Epidermal melanocyte (primary cell): ENCODE measurements around the gene PRKAR1B.

ENCODE experiments used
- DNase-seq: peaks from one replicate; pipeline ENCODE4 v3.0.0; 2011; ENCODE audit warnings: low spot score; ENCODE audit not compliant: insufficient read length

The PRKAR1B gene

GRCh38 chr7:522071-522950 lies 204.8 kb downstream of the PRKAR1B start:
- no peak for DNase-seq

GRCh38 chr7:521221-522070 lies 205.6 kb downstream of the PRKAR1B start:
- DNase-seq = no peak

DNA sequence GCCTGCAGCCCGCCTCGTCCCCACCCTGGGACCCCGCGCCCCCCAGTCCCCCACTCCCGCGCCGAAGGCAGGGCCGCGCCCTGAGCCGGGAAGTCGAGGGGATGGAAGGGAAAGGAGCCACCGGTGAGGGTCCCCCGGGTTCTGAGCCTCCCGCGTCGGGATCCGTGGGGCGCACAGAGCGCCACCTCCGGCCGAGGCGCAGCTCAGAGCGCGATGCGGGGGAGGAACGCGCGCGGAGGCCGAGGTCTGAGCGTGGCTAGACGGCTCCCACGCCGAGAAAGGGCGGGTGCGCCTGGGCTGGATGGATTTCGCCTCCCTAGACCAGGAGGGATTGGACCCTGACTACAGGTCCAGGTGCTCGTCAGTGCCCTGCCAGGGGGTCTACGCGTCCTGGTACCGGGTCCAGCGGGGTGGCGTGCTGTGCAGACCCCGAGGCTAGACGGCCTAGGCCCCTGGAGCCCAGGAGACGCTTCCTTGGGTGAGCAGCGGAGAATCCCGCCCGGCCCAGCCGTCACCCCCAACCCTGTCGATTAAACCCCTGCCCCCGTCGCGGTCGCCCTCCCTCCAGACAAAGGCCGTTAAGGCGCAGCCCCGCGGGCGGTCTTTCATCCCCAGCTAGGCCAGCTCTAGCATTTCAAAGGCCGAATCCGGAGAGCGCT lies 206.4 kb downstream of the PRKAR1B start:
- DNase-seq = no peak

- no peak for DNase-seq
Observed at GRCh38 chr7:519484-520390, 207.3 kb downstream of the PRKAR1B start, which contains the start of gene PDGFA. PDGFA (minus strand) TSS chr7:519846; CDS start chr7:519001, 845 bp downstream.

DNA sequence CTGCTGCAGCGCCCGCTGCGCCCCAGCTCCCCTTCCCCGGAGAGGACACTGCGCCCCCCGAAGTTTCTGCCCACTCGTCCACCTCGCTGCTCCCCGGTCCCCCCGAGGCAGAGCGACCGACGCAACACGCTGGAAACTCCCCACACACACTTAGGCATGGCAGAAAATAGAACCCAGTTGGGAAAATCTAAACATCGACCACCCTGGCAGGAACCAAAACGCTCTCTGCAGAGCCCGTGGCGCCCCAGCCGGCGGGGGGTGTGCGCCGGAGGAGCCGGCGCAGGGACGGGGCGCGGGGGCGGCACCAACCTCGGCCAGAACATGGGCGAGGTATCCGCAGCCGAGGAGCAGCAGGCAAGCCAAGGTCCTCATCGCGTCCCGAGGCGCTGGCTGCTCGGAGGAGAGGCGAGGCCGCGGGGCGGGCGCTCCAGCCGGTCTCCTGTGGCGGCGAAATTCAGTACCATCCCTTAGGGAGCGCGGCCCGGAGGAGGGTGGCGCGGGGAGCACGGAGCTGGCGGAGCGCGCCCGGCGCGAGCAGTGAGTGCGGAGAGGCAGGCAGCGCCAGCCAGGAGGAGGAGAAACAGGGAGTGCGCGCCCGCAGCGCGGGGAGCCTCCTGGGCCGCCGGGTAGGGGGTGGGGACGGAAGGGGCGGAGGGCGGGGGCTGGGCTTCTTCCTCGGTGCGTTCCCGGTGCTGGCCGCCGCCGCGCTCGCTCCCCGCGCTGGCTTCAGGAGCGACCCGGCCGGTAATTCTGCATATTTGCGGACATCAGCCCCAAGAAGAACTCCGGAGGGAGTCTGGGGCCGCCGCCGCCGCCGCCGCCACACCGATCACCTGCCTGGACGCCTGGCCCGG lies 208.2 kb downstream of the PRKAR1B start:
- peak; percentile 72 for DNase-seq

DNA sequence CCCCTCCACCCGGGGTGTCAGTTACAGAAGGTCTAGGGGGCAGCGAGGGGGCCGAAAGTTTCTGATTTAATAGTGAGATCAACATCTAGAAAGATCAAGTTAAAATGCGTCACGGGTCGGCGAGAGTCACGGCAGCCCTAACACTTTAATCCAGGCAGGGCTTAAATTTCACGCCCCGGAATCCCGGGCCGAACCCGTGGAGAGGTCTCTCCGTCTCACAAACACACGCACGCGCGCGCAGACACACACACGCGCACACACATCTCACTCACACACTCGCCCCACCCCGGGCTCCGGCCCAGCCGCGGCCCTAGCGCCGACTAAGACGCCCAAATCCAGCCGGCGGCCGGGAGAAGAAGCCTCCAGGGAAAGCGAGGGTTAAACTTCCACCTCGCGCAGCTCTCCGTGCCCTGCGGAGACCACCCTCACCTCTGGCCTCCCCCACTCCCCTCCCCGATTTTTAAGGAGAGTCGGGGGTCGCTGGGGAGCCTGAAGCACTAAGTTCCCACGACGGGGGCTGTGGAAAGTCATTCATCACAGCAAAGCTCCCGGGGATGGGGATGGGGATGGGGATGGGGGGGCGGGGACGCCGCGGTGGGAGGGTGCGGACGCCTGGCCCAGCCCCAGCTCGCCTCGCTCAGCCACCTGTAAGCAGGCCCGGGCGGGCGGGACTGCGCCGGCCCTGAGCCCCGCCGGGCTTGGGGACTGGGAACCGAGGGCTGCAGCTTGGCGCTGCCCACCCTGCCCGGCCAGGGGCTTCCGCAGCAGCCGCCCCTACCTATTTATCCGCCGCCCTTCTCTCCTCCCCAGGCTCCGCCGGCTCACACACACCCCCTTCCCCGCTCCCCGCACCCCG lies 209.1 kb downstream of the PRKAR1B start:
- DNase-seq = no peak

- peak; percentile 67 for DNase-seq
Observed at GRCh38 chr7:516606-517456, 210.2 kb downstream of the PRKAR1B start.

DNA sequence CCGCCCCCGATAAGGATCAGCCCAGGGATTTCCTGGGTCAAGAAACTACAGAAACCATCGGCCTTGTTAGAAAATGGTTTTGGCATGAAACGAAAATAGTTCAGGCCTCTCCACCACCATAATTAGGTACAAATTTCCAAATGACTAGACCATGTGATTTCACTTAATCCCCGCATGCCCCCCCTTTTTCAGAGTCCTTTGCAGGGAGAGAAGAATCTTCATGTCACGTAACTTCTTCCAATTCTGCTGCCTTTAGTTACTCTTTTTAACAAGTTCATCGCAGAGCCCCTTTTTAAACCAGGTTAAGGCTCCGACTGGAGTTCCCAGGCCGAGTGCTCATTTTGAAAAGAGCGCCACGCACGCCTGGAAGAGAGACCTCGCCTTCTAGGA lies 210.9 kb downstream of the PRKAR1B start:
- no peak for DNase-seq

GRCh38 chr7:515628-516027 lies 211.5 kb downstream of the PRKAR1B start:
- DNase-seq = no peak

DNA sequence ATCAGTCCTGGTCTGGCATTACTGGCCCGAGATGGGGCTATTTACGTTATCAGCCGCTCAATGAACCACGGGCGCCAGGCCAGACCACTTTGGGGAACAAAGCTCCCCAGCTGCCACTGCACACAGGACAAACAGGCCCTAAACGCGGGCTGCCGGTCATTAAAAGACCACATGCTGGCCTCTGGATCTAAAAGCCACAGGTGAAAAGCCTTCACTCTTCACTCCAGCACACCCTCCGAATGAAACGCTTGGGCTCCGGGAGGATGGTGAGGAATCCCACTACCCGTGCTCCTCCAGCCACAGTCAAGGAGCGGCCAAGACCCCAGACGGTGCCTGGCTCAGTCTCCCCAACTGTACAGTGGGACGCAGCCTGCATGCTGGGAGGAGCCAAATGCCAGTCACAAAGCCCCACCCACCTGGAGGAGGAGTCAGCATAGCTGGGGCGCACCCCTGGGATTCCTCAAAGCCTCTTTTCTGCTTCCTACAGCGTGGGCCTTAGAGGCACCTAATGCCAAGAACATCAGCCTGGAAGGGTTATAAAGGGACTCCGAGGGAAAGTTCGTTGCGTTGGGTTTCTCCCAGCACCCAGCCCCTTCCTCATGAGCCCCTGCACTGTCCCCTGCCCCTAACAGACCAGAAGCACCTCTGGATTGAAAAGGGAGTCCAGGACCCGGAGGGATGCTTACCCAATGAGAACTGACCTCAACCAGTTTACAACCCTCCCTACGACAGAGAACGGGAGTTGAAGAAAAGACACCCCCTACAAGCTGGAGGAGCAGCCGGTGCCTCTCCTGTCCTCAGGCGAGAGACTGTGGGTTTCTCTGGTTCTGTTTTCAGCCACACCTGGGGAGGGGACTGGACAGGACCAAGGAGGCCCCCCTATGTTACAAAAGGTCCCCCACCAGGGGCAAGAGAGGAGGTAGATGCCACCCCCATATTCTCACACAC lies 212.2 kb downstream of the PRKAR1B start:
- no peak for DNase-seq

DNA sequence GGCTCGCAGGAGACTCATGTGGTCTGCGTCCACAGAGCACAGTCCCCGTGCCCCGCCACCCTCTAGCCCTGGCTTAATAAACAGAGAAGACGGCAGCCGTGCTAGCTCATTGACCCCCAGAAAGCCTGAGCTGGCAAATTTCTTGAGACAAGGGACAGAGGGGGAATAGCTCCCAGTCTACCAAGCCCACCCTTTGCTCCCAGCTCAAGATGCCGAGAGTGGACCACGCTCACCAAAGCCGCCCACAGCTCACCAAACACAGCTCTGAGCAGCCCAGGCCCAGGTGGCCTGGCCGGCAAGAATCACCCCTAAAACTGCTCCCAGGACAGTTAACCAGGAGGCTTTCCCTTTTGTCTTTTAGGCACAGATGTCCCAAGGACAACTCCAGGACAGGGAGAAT lies 212.8 kb downstream of the PRKAR1B start:
- DNase-seq = no peak

DNA sequence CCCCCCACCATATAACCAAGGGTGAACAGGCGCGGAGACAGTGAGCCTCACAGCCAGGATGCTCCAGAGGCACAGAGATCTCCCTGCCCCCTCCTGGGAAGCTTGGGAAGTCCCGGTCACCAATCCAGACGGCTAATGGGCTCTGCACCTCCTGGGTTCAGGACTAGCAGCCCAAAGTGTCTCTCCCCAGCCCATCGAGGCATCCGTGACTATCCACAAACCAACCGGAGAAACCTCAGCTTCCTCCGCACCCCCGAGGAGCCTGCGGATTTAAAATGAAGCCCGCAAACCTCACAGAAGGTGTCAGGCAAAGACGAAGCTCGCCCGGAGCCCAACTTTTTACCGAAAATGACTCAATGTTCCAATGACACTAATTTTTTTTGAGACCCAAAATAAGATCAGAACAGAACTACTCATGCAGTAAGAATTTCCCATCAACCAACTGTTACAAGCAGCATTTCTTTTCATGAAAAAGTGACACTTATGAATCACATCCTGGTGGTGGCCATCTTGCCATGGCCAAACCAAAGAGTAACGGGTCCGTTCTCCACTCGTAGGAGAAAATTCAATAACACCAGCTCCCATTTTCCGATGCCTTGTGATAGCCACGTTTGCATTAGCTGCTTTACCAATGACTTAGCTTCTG lies 213.4 kb downstream of the PRKAR1B start:
- DNase-seq = no peak

GRCh38 chr7:512541-513311 lies 214.4 kb downstream of the PRKAR1B start:
- no peak for DNase-seq

GRCh38 chr7:512146-512510 lies 215.0 kb downstream of the PRKAR1B start:
- no peak for DNase-seq

GRCh38 chr7:511476-512145 lies 215.5 kb downstream of the PRKAR1B start:
- DNase-seq = no peak
